H1 (cell line): Measurements from ENCODE around the gene ZNF263. TPM values are rescaled to one million over a fixed set of nuclear protein-coding genes. Genes with fewer than 3 reads are reported as not detected.

Experiments
- BRCA1 ChIP-seq: IDR thresholded peaks from 2 replicates; pipeline ENCODE4 v1.6.1; 2012; ENCODE audit warnings: low read depth, low read length, improper control_type of control experiment
- CBX8 ChIP-seq: fragments of 300-800, 300-1000 bp; sonication (generic); IDR thresholded peaks from 2 replicates; pipeline ENCODE4 v1.7.1; 2016; ENCODE audit warnings: low read depth, low read length, borderline replicate concordance
- HDAC2 ChIP-seq, 2 experiments: fragments of 300-600 bp in 1 of 2; sonication (generic) in 1 of 2; IDR thresholded peaks; 2 replicates each; pipeline ENCODE4 v1.6.1; 2011 to 2012; ENCODE audit warnings: low read depth in 2 of 2, low read length in 2 of 2, mild to moderate bottlenecking in 2 of 2, moderate library complexity in 2 of 2, borderline replicate concordance in 1 of 2, inconsistent platforms in 1 of 2
- KDM1A ChIP-seq: fragments of 200-600, 300-600 bp; sonication (generic); IDR thresholded peaks from 2 replicates; pipeline ENCODE4 v1.7.1; 2016; ENCODE audit warnings: mild to moderate bottlenecking, low read length, borderline replicate concordance
- RNF2 ChIP-seq: fragments of 200-900, 300-1000 bp; sonication (generic); IDR thresholded peaks from 2 replicates; pipeline ENCODE4 v1.7.1; 2016; ENCODE audit warnings: borderline replicate concordance, low read depth, mild to moderate bottlenecking, antibody characterized with exemption, low read length; ENCODE audit not compliant: poor library complexity, severe bottlenecking; ENCODE audit errors: missing control alignments
- SAP30 ChIP-seq: fragments of 300-600 bp; sonication (generic); IDR thresholded peaks from 2 replicates; pipeline ENCODE4 v1.7.1; 2012; ENCODE audit warnings: low read length, moderate library complexity, mild to moderate bottlenecking, inconsistent platforms; ENCODE audit not compliant: insufficient read depth, insufficient replicate concordance
- SIRT6 ChIP-seq: IDR thresholded peaks from one replicate; pipeline ENCODE4 v1.7.1; 2012; ENCODE audit warnings: low read length, inconsistent platforms
- SP1 ChIP-seq: IDR thresholded peaks from 2 replicates; pipeline ENCODE4 v1.6.1; 2011; ENCODE audit warnings: low read depth, low read length
- polyA plus RNA-seq, 7 experiments: library from polyadenylated mRNA; depleted of rRNA in 3 of 7; stranded (reverse) in 5 of 7; unstranded in 2 of 7; fragments of >200 nt in 5 of 7; fragments of 200-250 nt in 2 of 7; gene quantifications; 1 replicate in 5 of 7; 2 replicates in 1 of 7; 4 replicates in 1 of 7; pipeline versions ENCODE4 v1.2.1 to v1.2.3, GENCODE V29; 2011 to 2013; ENCODE audit warnings: missing spikeins in 2 of 7, mixed read lengths in 2 of 7
- total RNA-seq: library from RNA; stranded (reverse); fragmentation: NEBNext Ultra II Directional; extraction: Animal tissue kit (Norgen Biotek cat#: 25700); gene quantifications from 2 replicates; pipeline ENCODE4 v1.2.1, GENCODE V29; 2021
- TF ChIP-seq, protein P1 (sequence below): IDR thresholded peaks from 2 replicates; pipeline ENCODE4 v1.6.1; 2012; ENCODE audit warnings: inconsistent platforms

The ZNF263 gene
- total and polyA plus RNA-seq, 2 of the 8 experiments (the other 6 are each of a cell fraction or from before 2014, with no cell fraction given), result 9.2 to 26.7 TPM

DNA sequence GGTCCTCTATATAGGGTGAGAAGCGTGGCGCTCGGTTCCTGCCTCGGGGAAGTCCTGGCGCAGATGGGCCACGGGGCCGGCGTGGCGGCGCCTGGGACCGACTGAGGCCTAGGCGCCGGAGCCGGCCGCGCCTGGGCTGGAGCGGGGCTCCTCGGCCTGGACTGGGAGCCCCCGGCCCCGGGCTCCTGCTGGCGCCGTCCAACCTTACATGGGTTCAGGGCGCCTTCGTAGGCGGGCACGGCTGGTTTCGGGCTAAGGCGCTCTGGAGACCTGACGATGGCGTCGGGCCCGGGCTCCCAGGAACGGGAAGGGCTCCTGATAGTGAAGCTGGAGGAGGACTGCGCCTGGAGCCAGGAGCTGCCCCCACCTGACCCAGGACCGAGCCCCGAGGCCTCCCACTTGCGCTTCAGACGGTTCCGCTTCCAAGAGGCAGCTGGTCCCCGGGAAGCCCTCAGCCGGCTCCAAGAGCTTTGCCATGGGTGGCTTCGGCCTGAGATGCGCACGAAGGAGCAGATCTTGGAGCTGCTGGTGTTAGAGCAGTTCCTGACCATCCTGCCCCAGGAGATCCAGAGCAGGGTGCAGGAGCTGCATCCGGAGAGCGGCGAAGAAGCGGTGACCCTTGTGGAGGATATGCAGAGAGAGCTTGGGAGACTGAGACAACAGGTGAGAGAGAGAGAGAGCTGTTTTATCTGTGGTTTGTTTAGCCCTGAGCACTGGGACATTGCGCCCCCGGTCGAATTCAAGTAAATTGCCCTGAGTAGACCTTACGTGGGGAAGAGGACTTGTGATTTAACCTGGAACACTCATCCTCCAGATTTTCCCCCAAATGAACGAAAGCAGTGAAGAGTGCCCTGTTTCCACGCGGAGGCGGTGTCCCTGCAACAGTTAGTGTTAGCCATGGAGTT is 504 bp downstream of the ZNF263 start (continued):
- TF ChIP-seq SP1, result no peak
- TF ChIP-seq KDM1A, result no peak
- no peak for TF ChIP-seq RNF2
- no peak for TF ChIP-seq CBX8
- TF ChIP-seq SAP30, result peak; percentile 39
- TF ChIP-seq, protein P1, sequence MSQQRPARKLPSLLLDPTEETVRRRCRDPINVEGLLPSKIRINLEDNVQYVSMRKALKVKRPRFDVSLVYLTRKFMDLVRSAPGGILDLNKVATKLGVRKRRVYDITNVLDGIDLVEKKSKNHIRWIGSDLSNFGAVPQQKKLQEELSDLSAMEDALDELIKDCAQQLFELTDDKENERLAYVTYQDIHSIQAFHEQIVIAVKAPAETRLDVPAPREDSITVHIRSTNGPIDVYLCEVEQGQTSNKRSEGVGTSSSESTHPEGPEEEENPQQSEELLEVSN, result no peak
- no peak for TF ChIP-seq BRCA1
- TF ChIP-seq SIRT6, result no peak
- TF ChIP-seq HDAC2 (IDR thresholded peaks at IDR 0.05; ENCODE audit: borderline replicate concordance in 1 of 2, low read depth in 2 of 2, low read length in 2 of 2), result 0 out of 4 replicates have a peak, but pooled peaks of 1 of the 2 experiments have one; percentile 66
